Activated T-cell treated with anti-CD3 and anti-CD28 coated beads for 4 hours (primary cell): ENCODE data around the gene BATF2.
"Not testable (repeated sequence)": the region's sequence is repeated elsewhere in the genome, so short reads cannot be mapped to it uniquely, and the experiment has no call there.

Experiments
- DNase-seq: peaks from one replicate; pipeline ENCODE4 v3.0.0-alpha.2; 2020

The BATF2 gene

GRCh38 chr11:65013130-65013887 is 16.5 kb upstream of the BATF2 start:
- DNase-seq: peak; percentile 89

DNA sequence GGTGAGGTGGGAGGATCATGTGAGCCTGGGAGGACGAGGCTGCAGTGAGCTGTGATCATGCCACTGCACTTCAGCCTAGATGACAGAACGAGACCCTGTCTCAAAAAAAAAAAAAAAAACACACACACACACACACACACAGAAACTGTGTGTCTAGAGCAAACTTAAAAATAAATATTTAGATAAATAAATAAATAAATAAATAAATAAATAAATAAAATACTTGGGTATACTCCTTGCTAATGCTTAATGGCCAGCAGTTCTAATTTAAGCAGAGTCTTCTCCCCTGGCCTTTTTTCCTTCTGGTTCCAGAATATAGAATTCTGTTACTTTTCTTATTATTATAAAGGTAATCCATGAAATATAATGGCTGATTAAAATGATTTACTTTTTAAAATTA is 12.1 kb upstream of the BATF2 start:
- DNase-seq: no peak

DNA sequence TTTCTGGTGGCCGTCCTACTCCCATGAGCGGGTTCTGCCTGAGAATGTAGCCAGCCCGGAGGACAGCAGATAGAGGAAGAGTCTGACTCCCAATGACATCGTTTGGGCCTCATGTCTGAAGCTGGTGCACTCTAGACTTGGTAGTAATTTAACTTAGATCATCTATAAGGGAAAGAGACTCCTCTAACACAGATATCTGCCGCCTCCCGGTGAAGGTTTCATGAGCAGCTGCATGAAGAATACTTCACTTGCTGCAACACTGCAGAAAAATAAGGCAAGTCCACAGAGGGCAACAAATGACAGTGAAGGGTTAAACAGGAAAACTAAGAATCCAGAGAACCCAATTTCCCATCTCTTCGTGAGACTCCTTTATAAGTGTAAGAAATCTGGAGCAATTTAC is 11.2 kb upstream of the BATF2 start:
- DNase-seq: no peak

GRCh38 chr11:65003968-65004367 is 7.2 kb upstream of the BATF2 start:
- DNase-seq: not testable (repeated sequence)

DNA sequence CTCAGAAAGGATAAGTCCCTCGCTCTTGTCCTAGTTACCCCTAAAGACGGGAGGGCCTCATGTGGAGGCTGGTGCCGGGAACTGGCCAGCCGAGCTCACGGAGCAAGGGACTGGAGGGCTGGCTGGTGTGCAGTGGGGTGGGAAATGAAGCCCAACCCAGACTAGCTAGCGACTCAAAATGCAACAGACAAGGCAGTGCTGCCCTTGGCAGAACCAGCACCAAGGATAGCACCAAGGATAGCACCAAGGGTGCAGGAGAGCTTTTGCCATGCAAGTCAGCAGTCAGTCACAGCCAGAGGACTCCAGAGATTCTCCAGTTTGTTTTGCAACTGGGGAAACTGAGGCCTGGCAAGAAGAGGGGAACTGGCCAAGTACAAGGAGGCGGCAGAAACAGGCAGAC is 6.5 kb upstream of the BATF2 start:
- no peak for DNase-seq

DNA sequence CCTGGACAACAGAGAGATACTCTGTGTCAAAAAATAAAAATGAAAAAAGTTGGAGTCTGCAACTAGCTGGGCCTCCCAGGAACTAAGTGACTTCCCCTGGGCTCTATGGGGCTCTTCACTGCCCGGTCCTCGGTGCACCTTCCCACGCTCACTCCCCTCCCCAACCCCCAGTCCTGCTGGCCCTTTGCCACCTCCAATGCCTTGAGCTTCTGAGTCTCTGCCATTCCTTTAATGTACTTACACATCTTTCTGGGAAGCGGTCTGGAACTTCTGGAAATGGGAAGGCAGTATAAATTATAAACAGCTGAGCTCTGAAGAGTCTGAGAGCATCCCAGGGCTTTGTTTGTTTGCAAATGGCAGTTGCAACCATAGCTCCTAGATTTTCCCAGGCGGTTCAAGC is 5.9 kb upstream of the BATF2 start:
- DNase-seq: no peak

DNA sequence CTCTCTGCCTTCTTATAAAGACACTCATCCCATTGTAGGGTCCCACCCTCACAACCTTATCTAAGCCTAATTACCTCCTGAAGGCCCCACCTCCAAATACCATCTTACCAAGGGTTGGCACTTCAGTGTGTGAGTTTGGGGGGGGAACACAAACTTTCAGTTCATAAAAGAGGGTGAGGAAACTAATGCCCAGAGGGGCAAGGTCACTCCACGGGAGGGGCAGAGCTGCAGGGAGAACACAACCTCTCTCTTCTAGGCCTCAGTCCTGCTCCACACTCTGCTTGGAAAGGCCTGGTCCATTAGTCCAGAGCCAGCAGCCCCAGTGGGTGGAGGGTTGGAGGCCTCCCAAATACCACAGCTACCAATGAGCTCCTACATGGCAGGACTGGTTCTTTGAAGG is 2.7 kb upstream of the BATF2 start:
- no peak for DNase-seq

- no peak for DNase-seq
Measured at GRCh38 chr11:64998690-64999431, 2.1 kb upstream of the BATF2 start.

GRCh38 chr11:64998141-64998540 is 1.4 kb upstream of the BATF2 start:
- DNase-seq: no peak

- no peak for DNase-seq
Measured at GRCh38 chr11:64996327-64996709, 453 bp downstream of the BATF2 start.

GRCh38 chr11:64994318-64994717 is 2.5 kb downstream of the BATF2 start:
- DNase-seq: no peak

DNA sequence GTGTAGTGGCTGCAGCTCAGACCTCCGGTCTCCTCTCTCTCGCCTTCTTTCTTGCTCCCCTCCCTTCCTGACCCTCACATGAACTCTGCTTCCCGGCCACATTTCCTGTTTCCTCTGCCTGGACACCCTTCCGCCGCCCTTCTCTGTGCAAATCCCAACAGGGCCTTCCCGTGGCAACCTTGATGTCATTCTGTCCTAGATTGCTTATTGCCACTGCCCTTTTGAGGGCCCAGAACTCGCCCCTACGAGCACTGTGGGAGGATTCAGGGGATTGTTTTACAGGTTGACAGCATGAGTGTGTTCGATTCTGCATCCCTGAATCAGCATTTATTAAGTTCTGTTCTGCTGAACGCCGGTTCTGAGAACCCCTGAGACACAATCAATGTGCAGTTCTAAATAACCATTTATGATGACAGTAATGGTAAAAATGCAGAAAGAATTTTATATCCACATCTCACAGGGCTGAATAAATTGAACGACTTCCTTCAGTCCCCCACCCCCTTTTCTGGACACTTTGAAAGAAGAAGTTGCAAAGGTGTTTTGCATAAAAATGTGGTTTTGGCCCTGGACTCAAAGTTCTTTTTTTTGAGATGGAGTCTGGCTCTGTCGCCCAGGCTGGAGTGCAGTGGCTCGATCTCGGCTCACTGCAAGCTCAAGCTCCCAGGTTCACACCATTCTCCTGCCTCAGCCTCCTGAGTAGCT is 6.4 kb downstream of the BATF2 start:
- DNase-seq: no peak

- no peak for DNase-seq
Measured at GRCh38 chr11:64989416-64989815, 7.4 kb downstream of the BATF2 start.

GRCh38 chr11:64987998-64988854 is 8.5 kb downstream of the BATF2 start:
- no peak for DNase-seq

DNA sequence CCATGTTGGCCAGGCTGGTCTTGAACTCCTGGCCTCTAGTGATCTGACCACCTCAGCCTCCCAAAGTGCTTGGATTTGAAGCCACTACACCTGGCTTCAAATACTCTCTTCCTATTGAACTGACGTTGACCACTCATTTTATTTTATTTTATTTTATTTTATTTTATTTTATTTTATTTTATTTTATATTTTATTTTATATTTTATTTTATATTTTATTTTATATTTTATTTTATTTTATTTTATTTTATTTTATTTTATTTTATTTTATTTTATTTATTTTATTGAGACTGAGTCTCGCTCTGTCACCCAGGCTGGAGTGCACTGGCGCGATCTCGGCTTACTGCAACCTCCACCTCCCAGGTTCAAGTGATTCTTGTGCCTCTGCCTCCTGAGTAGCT is 13.4 kb downstream of the BATF2 start:
- not testable (repeated sequence) for DNase-seq

DNA sequence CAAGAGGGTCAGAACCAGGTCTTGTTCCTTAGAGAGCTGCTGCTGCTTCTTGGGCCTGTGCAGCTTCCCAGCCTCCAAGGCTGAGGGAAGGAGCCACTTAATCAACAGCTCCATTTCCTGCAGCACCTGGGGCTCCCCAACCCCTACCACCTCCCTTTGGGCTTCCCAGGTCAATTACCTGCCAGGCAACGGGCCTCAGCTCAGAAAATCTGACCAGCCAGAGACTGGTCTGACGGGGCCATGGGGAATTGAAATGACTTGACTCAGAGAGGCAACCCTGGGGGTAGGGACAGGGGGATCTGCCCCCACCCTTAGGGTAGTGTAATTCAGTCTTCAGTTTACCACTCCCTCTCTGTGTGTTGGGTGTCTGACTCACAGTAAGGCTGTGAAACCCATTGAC is 20.1 kb downstream of the BATF2 start:
- DNase-seq: no peak

DNA sequence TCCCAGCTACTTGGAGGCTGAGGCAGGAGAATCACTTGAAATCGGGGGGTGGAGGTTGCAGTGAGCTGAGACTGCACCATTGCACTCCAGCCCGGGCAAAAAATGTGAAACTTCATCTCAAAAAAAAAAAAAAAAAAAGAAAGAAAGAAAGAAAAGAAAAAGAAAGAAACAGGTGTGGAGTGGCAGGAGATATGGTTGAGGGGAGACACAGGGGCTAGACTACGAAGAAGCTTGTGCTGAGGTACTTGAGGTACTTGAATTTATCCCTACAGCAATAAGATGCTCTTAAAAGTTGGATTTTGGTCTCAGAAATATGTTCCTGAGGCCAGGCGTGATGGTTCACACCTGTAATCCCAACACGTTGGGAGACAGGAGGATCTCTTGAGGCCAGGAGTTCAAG is 22.6 kb downstream of the BATF2 start:
- no peak for DNase-seq

DNA sequence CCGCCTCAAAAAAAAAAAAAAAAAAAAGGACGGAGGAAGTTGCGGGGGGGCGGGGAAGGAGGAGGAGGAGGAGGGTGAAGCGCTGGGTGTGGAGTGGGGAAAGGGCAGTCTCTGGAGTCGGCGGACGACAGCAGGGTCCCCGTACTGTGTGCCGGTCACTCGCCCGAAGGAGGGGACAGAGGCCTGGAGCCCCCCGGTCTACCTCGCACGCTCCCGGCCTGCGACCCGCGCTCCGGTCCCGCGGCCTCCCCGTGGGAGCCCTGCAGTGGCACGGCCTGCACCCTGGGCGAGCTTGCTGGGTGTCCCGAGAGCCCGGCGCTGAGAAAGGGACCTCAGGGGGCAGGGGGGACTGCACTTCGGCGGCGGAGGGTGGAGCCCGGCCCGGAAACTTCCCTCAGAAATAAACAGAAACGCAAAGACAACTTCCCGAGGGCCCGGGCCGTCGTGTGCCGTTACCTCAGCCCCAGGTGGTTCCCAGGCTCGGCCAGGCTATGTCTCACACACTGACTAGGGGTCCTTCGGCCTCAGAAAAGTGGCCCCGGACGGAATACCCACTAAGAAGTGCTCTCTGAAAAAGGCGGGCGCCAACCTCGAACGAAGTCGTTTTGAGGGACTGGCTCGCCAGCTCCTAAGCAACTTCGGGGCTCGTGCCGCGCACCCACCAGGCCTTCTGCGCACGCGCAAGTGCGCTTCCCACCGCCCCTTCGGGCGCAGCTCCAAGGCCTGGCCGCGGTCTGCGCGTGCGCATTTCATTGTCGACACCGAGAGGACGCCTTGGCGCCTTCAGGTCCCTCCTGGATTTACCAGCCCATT is 25.1 kb downstream of the BATF2 start, which contains the start of gene MAJIN:
TSS of gene MAJIN (minus strand) at position 688 of the 813 bp plus-strand sequence. CDS start 12,703 bp downstream, outside the sequence.
- DNase-seq: peak; percentile 83

DNA sequence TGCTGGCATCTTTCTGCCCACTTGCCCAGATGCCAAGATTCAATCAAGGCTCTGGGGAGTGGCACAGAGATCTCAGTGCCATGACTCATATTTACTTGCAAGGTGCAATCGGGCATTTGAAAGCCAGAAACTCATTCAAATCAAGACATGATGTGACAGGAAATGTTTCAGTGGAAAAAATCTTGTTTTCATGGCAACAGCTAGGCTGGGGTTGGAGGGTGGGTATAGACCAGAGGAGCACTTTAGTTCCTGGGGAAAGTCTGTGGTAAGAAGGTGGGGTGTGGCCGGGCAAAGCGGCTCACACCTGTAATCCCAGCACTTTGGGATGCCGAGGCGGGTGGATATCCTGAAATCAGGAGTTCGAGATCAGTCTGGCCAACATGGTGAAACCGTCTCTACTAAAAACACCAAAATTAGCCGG is 26.0 kb downstream of the BATF2 start:
- DNase-seq: peak; percentile 12

DNA sequence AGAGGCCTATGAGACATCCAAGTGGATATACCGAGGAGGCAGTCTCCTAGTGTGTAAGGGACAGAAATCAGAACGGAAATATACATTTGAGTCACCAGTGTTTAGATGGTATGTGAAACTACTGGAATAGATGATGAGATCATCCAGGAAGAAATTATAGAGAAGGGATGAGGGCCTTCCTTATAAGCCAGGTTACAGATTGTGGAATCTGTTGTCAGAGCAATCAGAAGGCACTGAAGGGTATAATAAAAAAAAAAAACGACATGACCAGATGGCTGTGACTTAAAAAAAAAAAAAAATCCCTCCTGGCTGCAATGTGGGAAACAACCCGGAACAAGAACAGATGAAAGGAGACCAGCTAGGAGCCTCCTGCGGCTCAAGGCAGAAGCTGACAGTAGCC is 27.6 kb downstream of the BATF2 start:
- no peak for DNase-seq

DNA sequence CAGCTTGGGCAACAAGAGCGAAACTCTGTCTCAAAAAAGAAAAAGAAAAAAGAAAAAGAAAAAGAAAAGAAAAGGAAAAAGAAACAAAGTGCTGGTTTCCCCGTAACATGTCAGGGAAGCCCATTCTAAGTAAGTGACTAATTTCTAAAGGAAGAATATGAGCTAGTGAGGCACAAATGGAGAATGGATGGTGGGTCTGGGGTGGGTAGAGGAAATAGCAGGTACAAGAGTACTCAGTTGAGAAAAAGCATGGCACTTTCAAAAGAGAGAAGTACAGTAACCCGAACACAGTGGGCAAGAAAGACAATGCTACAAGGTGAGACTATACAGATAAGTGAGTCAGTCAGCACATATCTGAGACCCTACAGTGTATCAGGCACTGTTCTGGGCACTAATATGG is 29.4 kb downstream of the BATF2 start:
- DNase-seq: no peak

DNA sequence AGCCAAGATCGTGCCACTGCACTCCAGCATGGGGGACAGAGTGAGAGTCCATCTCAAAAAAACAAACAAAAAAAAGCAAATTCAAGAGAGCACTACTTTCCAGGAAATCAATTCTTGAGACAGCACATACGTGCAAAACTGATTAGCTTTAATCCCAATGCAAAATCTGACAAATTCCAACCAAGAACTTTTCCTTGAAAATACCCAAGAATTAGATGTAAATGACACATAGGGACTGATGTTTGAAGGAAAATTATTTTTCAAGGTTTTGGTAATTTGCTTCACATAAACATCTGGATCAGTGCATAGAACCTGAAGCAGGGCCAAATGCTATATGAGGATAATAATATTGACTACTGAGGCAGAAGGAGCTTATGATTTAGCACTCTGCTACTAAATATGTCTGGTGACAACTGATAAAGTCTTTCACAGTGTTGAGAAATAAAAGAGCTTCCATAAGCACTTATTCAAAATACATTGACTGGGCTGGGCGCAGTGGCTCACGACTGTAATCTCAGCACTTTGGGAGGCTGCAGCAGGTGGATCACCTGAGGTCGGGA is 33.6 kb downstream of the BATF2 start:
- DNase-seq: no peak
